Activated T-cell treated with anti-CD3 and anti-CD28 coated beads, Interleukin-2, amount 50 U/mL, for 72 hours (primary cell): Measurements from ENCODE around the gene LFNG. TPM values are rescaled to one million over a fixed set of nuclear protein-coding genes. Genes with fewer than 3 reads are reported as not detected.
A peak's percentile ranks its signal among the peaks of the same experiment; 100 is the strongest.

ENCODE experiments used
- ATAC-seq, 2 donors: fragments of 150-1000 bp; cut with Tn5 transposase; replicated peaks in 1 of 2; 2 replicates each; pipeline ENCODE4 v1.10.0; 2021; ENCODE audit warnings: moderate library complexity in 2 of 2, mild to moderate bottlenecking in 1 of 2
- DNase-seq, 2 donors: peaks; one replicate each; pipeline ENCODE4 v3.0.0; 2021 to 2022; ENCODE audit warnings: mixed read lengths in 1 of 2
- H3K27ac Mint-ChIP-seq: one replicate; pipeline ENCODE4 v1.8.0; 2022; ENCODE audit warnings: mild to moderate bottlenecking, moderate library complexity, mixed read lengths
- H3K27me3 Mint-ChIP-seq: one replicate; pipeline ENCODE4 v1.8.0; 2022; ENCODE audit warnings: low read depth, mixed read lengths
- H3K36me3 Mint-ChIP-seq, 2 donors: one replicate each; pipeline ENCODE4 v1.8.0; 2022; ENCODE audit warnings: mixed read lengths in 2 of 2, mild to moderate bottlenecking in 1 of 2; ENCODE audit not compliant: insufficient read depth in 2 of 2
- H3K4me1 Mint-ChIP-seq: one replicate; pipeline ENCODE4 v1.8.0; 2022; ENCODE audit warnings: low read depth, mixed read lengths
- H3K4me3 Mint-ChIP-seq, 2 donors: one replicate each; pipeline ENCODE4 v1.8.0; 2022; ENCODE audit warnings: mild to moderate bottlenecking in 2 of 2, mixed read lengths in 2 of 2, moderate library complexity in 2 of 2
- H3K9me3 Mint-ChIP-seq, 2 donors: one replicate each; pipeline ENCODE4 v1.8.0; 2022; ENCODE audit warnings: mixed read lengths in 2 of 2
- total RNA-seq, 2 donors: library from RNA; stranded (reverse); gene quantifications; one replicate each; pipeline ENCODE4 v1.2.3, GENCODE V29; 2022

LFNG gene
- total RNA-seq, 2 donors from 2014 or later: 23.0 to 30.0 TPM

GRCh38 chr7:2520131-2520760, 672 bp downstream of the LFNG start:
- ATAC-seq (peak; percentile 3 to 10), DNase-seq (peak; percentile 51 to 59)
- no peaks in the 10 kb centered on the region for H3K9me3 Mint-ChIP-seq
- peak overlapping the region; percentile 13 for H3K27ac Mint-ChIP-seq
- H3K36me3 Mint-ChIP-seq: peaks cover 0 to 6% of the 10 kb centered on the region in 2 donors
- H3K4me3 Mint-ChIP-seq: peak overlapping the region; percentile 97 to 98
- no peaks in the 10 kb centered on the region for H3K27me3 Mint-ChIP-seq
- H3K4me1 Mint-ChIP-seq: peaks cover 39% of the 10 kb centered on the region

DNA sequence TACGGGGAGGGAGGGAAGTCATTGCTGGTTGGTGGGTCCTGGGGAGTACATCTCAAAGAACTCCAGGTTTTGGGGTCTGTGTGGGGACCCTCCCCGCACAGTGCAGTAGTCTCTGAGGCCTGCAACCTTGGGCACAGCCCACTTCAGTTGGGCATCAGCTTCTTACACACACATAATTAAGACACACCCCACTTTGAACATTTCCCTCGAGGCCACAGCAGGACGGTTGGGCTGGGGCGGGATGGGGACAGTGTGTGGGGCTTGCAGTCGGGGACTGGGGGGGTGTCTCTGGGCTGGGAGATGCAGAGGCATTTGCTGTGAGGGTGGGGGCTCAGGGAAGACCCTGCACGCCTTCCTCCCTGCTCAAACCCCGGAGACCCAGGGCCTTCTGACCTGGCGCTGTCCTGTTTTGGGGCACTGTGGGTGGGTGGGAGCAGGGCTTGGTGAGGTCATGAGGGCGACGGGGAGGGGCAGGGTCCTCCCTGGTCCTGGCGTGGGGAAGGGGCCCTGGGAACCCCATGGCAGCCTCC, 1.3 kb downstream of the LFNG start:
- Mint-ChIP-seq H3K4me1 (peaks cover 39% of the 10 kb centered on the region), H3K27me3 (no peaks in the 10 kb centered on the region), H3K27ac (no peak overlapping the region), H3K4me3 (peak overlapping the region; percentile 97 to 98), H3K9me3 (no peaks in the 10 kb centered on the region), H3K36me3 (peaks cover 0 to 7% of the 10 kb centered on the region in 2 donors)
- DNase-seq: no peak
- no peak for ATAC-seq

DNA sequence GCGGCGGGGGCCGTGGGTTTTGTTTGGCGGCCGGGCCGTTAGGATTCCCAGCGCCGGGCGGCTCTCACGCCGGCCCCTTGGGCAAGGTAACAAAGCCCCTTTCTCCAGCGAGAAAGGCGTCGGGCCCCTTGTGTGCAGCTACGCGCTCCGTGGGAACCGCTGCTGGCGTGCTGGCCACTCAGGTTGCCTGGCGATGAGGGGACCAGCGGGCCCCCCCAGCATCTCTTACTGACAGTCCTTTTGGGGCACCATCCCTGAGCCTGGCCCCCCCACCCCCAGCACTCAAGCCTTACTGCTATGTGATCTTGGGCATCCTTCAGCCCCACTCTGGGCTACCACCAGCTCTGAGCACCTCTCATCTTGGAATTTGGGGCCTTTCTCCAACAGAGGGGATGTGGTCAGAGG, 1.8 kb downstream of the LFNG start:
- ATAC-seq: peak; percentile 2
- no peaks in the 10 kb centered on the region for H3K9me3 Mint-ChIP-seq
- H3K4me1 Mint-ChIP-seq: peaks cover 40% of the 10 kb centered on the region

GRCh38 chr7:2521952-2522591, 2.5 kb downstream of the LFNG start:
- H3K4me1 Mint-ChIP-seq: peaks cover 46% of the 10 kb centered on the region
- H3K4me3 Mint-ChIP-seq: peak overlapping the region; percentile 96 to 98
- H3K27ac Mint-ChIP-seq: peak overlapping the region; percentile 80
- DNase-seq (peak; percentile 72 to 84), ATAC-seq (peak; percentile 51 to 54)
- peaks cover 0 to 7% of the 10 kb centered on the region in 2 donors for H3K36me3 Mint-ChIP-seq
- H3K27me3 Mint-ChIP-seq: no peaks in the 10 kb centered on the region
- H3K9me3 Mint-ChIP-seq: no peaks in the 10 kb centered on the region

More for the DNA sequence above, 1.8 kb downstream of the LFNG start:
- H3K4me3 Mint-ChIP-seq: peak overlapping the region; percentile 96 to 98
- H3K27ac Mint-ChIP-seq: peak overlapping the region; percentile 80
- no peaks in the 10 kb centered on the region for H3K27me3 Mint-ChIP-seq
- peaks cover 0 to 7% of the 10 kb centered on the region in 2 donors for H3K36me3 Mint-ChIP-seq
- no peak for DNase-seq

GRCh38 chr7:2522780-2523433, 3.3 kb downstream of the LFNG start:
- Mint-ChIP-seq H3K36me3 (peaks cover 0 to 7% of the 10 kb centered on the region in 2 donors), H3K27ac (peak overlapping the region; percentile 54), H3K27me3 (no peaks in the 10 kb centered on the region), H3K4me3 (peak overlapping the region; percentile 96 to 98), H3K9me3 (no peaks in the 10 kb centered on the region), H3K4me1 (peaks cover 46% of the 10 kb centered on the region)
- no peak for ATAC-seq
- DNase-seq: peak; percentile 39 to 49

GRCh38 chr7:2523461-2523936, 3.9 kb downstream of the LFNG start:
- no peak for ATAC-seq
- Mint-ChIP-seq H3K4me3 (peak overlapping the region; percentile 96 to 98), H3K27ac (no peak overlapping the region), H3K36me3 (peaks cover 0 to 7% of the 10 kb centered on the region in 2 donors), H3K9me3 (no peaks in the 10 kb centered on the region), H3K4me1 (peaks cover 46% of the 10 kb centered on the region), H3K27me3 (no peaks in the 10 kb centered on the region)
- no peak for DNase-seq

DNA sequence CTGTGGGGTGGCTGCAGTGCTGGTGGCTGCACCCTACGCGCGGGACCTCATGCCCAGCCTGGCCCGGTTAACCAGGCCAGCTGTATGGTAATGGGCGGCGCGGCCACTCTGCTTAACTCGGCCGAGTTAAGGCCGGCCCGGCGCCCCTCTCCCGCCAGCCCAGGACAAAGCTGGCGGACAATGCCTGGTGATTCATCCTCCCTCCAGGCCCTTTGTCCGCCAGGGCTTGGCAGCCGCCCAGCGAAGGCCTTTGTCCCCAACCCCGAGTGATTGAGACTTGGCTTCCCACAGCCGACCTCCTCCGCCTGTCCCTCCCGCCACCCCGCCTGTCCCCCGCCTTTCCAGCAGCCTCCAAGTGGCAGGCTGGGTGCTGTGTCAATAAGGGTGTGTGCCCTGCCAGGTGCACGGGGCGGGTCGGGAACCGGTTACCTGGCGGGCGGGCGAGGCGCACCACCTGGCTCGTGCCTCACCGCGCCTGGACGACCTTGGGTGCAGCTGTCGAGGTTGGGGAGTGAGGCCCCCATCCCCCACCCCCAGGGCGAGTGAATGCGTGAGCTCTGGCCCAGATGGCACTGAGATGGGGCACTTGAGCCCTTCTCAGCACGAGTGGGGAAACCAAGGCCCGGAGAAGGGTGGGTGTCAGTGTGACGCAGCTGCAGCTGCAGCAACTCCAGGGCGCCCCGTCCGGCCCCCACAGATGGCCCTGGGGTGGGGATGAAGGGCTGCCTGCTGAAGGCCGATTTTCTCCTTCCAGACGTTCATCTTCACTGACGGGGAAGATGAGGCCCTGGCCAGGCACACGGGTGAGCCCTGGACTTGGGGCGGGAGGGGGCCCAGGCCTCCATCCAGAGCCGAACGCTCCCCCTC, 4.6 kb downstream of the LFNG start:
- Mint-ChIP-seq H3K27ac (no peak overlapping the region), H3K9me3 (no peaks in the 10 kb centered on the region), H3K4me1 (peaks cover 53% of the 10 kb centered on the region), H3K36me3 (peaks cover 0 to 7% of the 10 kb centered on the region in 2 donors), H3K27me3 (no peaks in the 10 kb centered on the region), H3K4me3 (peak overlapping the region; percentile 52 to 98)
- DNase-seq (no peak), ATAC-seq (no peak)

GRCh38 chr7:2524808-2525657, 5.5 kb downstream of the LFNG start:
- H3K27ac Mint-ChIP-seq: no peak overlapping the region
- no peaks in the 10 kb centered on the region for H3K9me3 Mint-ChIP-seq
- no peak overlapping the region for H3K4me3 Mint-ChIP-seq
- DNase-seq: no peak
- ATAC-seq: no peak
- H3K4me1 Mint-ChIP-seq: peaks cover 60% of the 10 kb centered on the region
- peaks cover 0 to 7% of the 10 kb centered on the region in 2 donors for H3K36me3 Mint-ChIP-seq
- H3K27me3 Mint-ChIP-seq: no peaks in the 10 kb centered on the region

DNA sequence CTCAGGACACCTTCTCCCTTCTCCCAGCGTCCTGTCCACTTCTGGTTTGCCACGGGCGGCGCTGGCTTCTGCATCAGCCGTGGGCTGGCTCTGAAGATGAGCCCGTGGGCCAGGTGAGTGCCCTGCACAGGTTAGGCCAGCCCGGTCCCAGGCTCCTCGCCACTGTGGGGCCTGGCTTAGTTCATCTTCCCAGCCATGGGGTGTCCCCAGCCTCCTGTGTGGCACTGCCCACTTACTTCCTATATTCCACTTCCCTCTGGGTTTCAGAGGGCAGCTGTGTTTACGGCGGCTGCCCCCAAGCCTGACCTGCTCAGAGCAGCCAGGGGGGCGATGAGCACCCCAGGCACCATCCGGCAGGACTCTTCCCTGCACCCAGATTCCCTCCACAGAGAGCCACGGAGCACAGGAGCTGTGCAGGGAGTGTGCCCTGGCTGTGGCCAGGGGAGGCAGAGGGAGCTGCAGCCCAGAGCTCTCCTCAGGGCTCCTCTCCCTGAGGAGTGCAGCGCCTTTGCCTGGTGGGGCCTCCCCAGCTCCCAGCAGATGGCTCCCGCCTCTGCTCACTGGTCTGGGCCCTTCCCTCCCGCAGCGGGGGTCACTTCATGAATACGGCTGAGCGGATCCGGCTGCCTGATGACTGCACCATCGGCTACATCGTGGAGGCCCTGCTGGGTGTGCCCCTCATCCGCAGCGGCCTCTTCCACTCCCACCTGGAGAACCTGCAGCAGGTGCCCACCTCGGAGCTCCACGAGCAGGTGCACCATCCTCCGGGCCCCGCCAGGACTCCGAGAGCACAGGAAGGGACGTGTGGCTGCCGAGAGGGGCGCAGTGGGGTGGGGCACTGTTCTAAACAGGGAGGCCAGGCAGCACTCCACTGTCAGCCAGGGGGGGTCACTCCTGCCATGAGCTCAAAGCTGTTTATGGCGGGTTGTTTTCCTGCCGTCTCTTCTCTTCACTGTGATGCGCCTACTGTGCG, 6.4 kb downstream of the LFNG start:
- no peaks in the 10 kb centered on the region for H3K9me3 Mint-ChIP-seq
- peaks cover 69% of the 10 kb centered on the region for H3K4me1 Mint-ChIP-seq
- no peak overlapping the region for H3K27ac Mint-ChIP-seq
- no peak for ATAC-seq
- no peak overlapping the region for H3K4me3 Mint-ChIP-seq
- H3K36me3 Mint-ChIP-seq: peaks cover 0 to 7% of the 10 kb centered on the region in 2 donors
- H3K27me3 Mint-ChIP-seq: no peaks in the 10 kb centered on the region
- DNase-seq: no peak

- no peaks in the 10 kb centered on the region for H3K27me3 Mint-ChIP-seq
- H3K27ac Mint-ChIP-seq: no peak overlapping the region
- H3K4me3 Mint-ChIP-seq: no peak overlapping the region
- no peak for ATAC-seq
- peaks cover 0 to 4% of the 10 kb centered on the region in 2 donors for H3K36me3 Mint-ChIP-seq
- peaks cover 67% of the 10 kb centered on the region for H3K4me1 Mint-ChIP-seq
- DNase-seq: no peak
- H3K9me3 Mint-ChIP-seq: no peaks in the 10 kb centered on the region
These were observed 7.3 kb downstream of the LFNG start for GRCh38 chr7:2526659-2527504.
